ENCODE data around the gene UBQLN3.

The UBQLN3 gene

GRCh38 chr11:5500393-5500801 is 9.4 kb downstream of the UBQLN3 start:
- Histone ChIP-seq H3K4me1 (ENCODE audit: control insufficient read depth, insufficient read depth, low read depth, low read length) (no peaks in the 10 kb centered on the region), H2BK120ac (ENCODE audit: low read depth, low read length) (no peak overlapping the region), H3K4ac (ENCODE audit: low read depth in 1 of 2, low read length in 2 of 2) (no peak overlapping the region), H4K8ac (ENCODE audit: low read length) (no peak overlapping the region), H3K14ac (ENCODE audit: low read length in 2 of 2) (no peak overlapping the region), H3K18ac (ENCODE audit: low read depth in 1 of 2, low read length in 2 of 2) (no peak overlapping the region), H2BK5ac (ENCODE audit: low read depth, low read length, poor library complexity, severe bottlenecking) (no peak overlapping the region), H3K9ac (ENCODE audit: low read length) (no peak overlapping the region), H3K23ac (ENCODE audit: low read length in 2 of 2) (no peak overlapping the region), H3K9me3 (ENCODE audit: control insufficient read depth, low read length) (no peaks in the 10 kb centered on the region), H3K79me1 (replicated peaks; ENCODE audit: low read length, poor library complexity, severe bottlenecking) (no peaks in the 10 kb centered on the region), H3K4me2 (ENCODE audit: low read length, poor library complexity, severe bottlenecking) (no peak overlapping the region), H2BK12ac (ENCODE audit: low read length in 2 of 2) (no peak overlapping the region), H2AK5ac (ENCODE audit: low read length, severe bottlenecking) (no peak overlapping the region), H3K4me3 (ENCODE audit: insufficient read depth in 1 of 2, low read depth in 1 of 2, low read length in 2 of 2) (no peak overlapping the region), H3K27ac (ENCODE audit: low read length, poor library complexity, severe bottlenecking) (no peak overlapping the region), H3K36me3 (ENCODE audit: control insufficient read depth in 1 of 2, insufficient read depth in 2 of 2, low read depth in 1 of 2, low read length in 2 of 2) (no peaks in the 10 kb centered on the region), H4K91ac (ENCODE audit: low read length) (no peak overlapping the region), H3K27me3 (ENCODE audit: control insufficient read depth in 1 of 2, insufficient read depth in 1 of 2, low read length in 2 of 2) (peaks cover 0 to 4% of the 10 kb centered on the region in 2 experiments), H2BK15ac (ENCODE audit: low read depth, poor library complexity, severe bottlenecking) (no peak overlapping the region), H2AFZ (ENCODE audit: low read depth, low read length) (no peak overlapping the region)
- no peak for DNase-seq
- 89% methylated on average over 6 of the region's 6 CpGs for WGBS

GRCh38 chr11:5499671-5500070 is 10.1 kb downstream of the UBQLN3 start:
- Histone ChIP-seq H3K14ac (ENCODE audit: low read length in 2 of 2) (no peak overlapping the region), H3K27ac (ENCODE audit: low read length, poor library complexity, severe bottlenecking) (no peak overlapping the region), H2BK12ac (ENCODE audit: low read length in 2 of 2) (no peak overlapping the region), H3K4me1 (ENCODE audit: control insufficient read depth, insufficient read depth, low read depth, low read length) (no peaks in the 10 kb centered on the region), H2AFZ (ENCODE audit: low read depth, low read length) (no peak overlapping the region), H3K79me1 (replicated peaks; ENCODE audit: low read length, poor library complexity, severe bottlenecking) (no peaks in the 10 kb centered on the region), H3K9me3 (ENCODE audit: control insufficient read depth, low read length) (no peaks in the 10 kb centered on the region), H3K23ac (ENCODE audit: low read length in 2 of 2) (no peak overlapping the region), H2AK5ac (ENCODE audit: low read length, severe bottlenecking) (no peak overlapping the region), H3K4me2 (ENCODE audit: low read length, poor library complexity, severe bottlenecking) (no peak overlapping the region), H4K8ac (ENCODE audit: low read length) (no peak overlapping the region), H2BK5ac (ENCODE audit: low read depth, low read length, poor library complexity, severe bottlenecking) (no peak overlapping the region), H2BK120ac (ENCODE audit: low read depth, low read length) (no peak overlapping the region), H3K4ac (ENCODE audit: low read depth in 1 of 2, low read length in 2 of 2) (no peak overlapping the region), H3K4me3 (ENCODE audit: insufficient read depth in 1 of 2, low read depth in 1 of 2, low read length in 2 of 2) (no peak overlapping the region), H3K36me3 (ENCODE audit: control insufficient read depth in 1 of 2, insufficient read depth in 2 of 2, low read depth in 1 of 2, low read length in 2 of 2) (no peaks in the 10 kb centered on the region), H3K18ac (ENCODE audit: low read depth in 1 of 2, low read length in 2 of 2) (no peak overlapping the region), H4K91ac (ENCODE audit: low read length) (no peak overlapping the region), H3K27me3 (ENCODE audit: control insufficient read depth in 1 of 2, insufficient read depth in 1 of 2, low read length in 2 of 2) (peaks cover 0 to 4% of the 10 kb centered on the region in 2 experiments), H3K9ac (ENCODE audit: low read length) (no peak overlapping the region), H2BK15ac (ENCODE audit: low read depth, poor library complexity, severe bottlenecking) (no peak overlapping the region)
- DNase-seq: no peak
- WGBS: 60% methylated on average over 2 of the region's 2 CpGs

GRCh38 chr11:5489576-5490357 is 20.0 kb downstream of the UBQLN3 start:
- Histone ChIP-seq H3K18ac (ENCODE audit: low read depth in 1 of 2, low read length in 2 of 2) (no peak overlapping the region), H3K4ac (ENCODE audit: low read depth in 1 of 2, low read length in 2 of 2) (no peak overlapping the region), H2BK120ac (ENCODE audit: low read depth, low read length) (no peak overlapping the region), H3K23ac (ENCODE audit: low read length in 2 of 2) (no peak overlapping the region), H4K8ac (ENCODE audit: low read length) (no peak overlapping the region), H2BK12ac (ENCODE audit: low read length in 2 of 2) (no peak overlapping the region), H3K27ac (ENCODE audit: low read length, poor library complexity, severe bottlenecking) (no peak overlapping the region), H3K27me3 (ENCODE audit: control insufficient read depth in 1 of 2, insufficient read depth in 1 of 2, low read length in 2 of 2) (no peaks in the 10 kb centered on the region), H3K9ac (ENCODE audit: low read length) (no peak overlapping the region), H3K9me3 (ENCODE audit: control insufficient read depth, low read length) (no peaks in the 10 kb centered on the region), H3K79me1 (replicated peaks; ENCODE audit: low read length, poor library complexity, severe bottlenecking) (no peaks in the 10 kb centered on the region), H3K36me3 (ENCODE audit: control insufficient read depth in 1 of 2, insufficient read depth in 2 of 2, low read depth in 1 of 2, low read length in 2 of 2) (no peaks in the 10 kb centered on the region), H3K4me3 (ENCODE audit: insufficient read depth in 1 of 2, low read depth in 1 of 2, low read length in 2 of 2) (no peak overlapping the region), H3K4me2 (ENCODE audit: low read length, poor library complexity, severe bottlenecking) (no peak overlapping the region), H3K4me1 (ENCODE audit: control insufficient read depth, insufficient read depth, low read depth, low read length) (no peaks in the 10 kb centered on the region), H3K14ac (ENCODE audit: low read length in 2 of 2) (no peak overlapping the region), H2BK15ac (ENCODE audit: low read depth, poor library complexity, severe bottlenecking) (no peak overlapping the region), H2BK5ac (ENCODE audit: low read depth, low read length, poor library complexity, severe bottlenecking) (no peak overlapping the region), H4K91ac (ENCODE audit: low read length) (no peak overlapping the region), H2AK5ac (ENCODE audit: low read length, severe bottlenecking) (no peak overlapping the region), H2AFZ (ENCODE audit: low read depth, low read length) (no peak overlapping the region)
- DNase-seq: peak; percentile 2
- WGBS: 71% methylated on average over 4 of the region's 5 CpGs

GRCh38 chr11:5488798-5489399 is 20.9 kb downstream of the UBQLN3 start:
- Histone ChIP-seq H3K4me2 (ENCODE audit: low read length, poor library complexity, severe bottlenecking) (no peak overlapping the region), H4K8ac (ENCODE audit: low read length) (no peak overlapping the region), H2BK5ac (ENCODE audit: low read depth, low read length, poor library complexity, severe bottlenecking) (no peak overlapping the region), H3K4me1 (ENCODE audit: control insufficient read depth, insufficient read depth, low read depth, low read length) (no peaks in the 10 kb centered on the region), H3K36me3 (ENCODE audit: control insufficient read depth in 1 of 2, insufficient read depth in 2 of 2, low read depth in 1 of 2, low read length in 2 of 2) (no peaks in the 10 kb centered on the region), H2AK5ac (ENCODE audit: low read length, severe bottlenecking) (no peak overlapping the region), H2BK12ac (ENCODE audit: low read length in 2 of 2) (no peak overlapping the region), H3K4me3 (ENCODE audit: insufficient read depth in 1 of 2, low read depth in 1 of 2, low read length in 2 of 2) (no peak overlapping the region), H2BK15ac (ENCODE audit: low read depth, poor library complexity, severe bottlenecking) (no peak overlapping the region), H3K14ac (ENCODE audit: low read length in 2 of 2) (no peak overlapping the region), H3K27ac (ENCODE audit: low read length, poor library complexity, severe bottlenecking) (no peak overlapping the region), H3K27me3 (ENCODE audit: control insufficient read depth in 1 of 2, insufficient read depth in 1 of 2, low read length in 2 of 2) (no peaks in the 10 kb centered on the region), H4K91ac (ENCODE audit: low read length) (no peak overlapping the region), H2BK120ac (ENCODE audit: low read depth, low read length) (no peak overlapping the region), H3K9me3 (ENCODE audit: control insufficient read depth, low read length) (no peaks in the 10 kb centered on the region), H3K4ac (ENCODE audit: low read depth in 1 of 2, low read length in 2 of 2) (no peak overlapping the region), H3K9ac (ENCODE audit: low read length) (no peak overlapping the region), H3K79me1 (replicated peaks; ENCODE audit: low read length, poor library complexity, severe bottlenecking) (no peaks in the 10 kb centered on the region), H3K23ac (ENCODE audit: low read length in 2 of 2) (no peak overlapping the region), H2AFZ (ENCODE audit: low read depth, low read length) (no peak overlapping the region), H3K18ac (ENCODE audit: low read depth in 1 of 2, low read length in 2 of 2) (no peak overlapping the region)
- no peak for DNase-seq
- WGBS: 94% methylated on average over 4 of the region's 4 CpGs
